HG03571 (cell line): ENCODE measurements around the gene CTBP1.
A peak's percentile ranks its signal among the peaks of the same experiment; 100 is the strongest.

ENCODE experiments used
- ATAC-seq: cut with Tn5 transposase; IDR thresholded peaks from one replicate; pipeline ENCODE4 v1.9.1; 2021; ENCODE audit not compliant: unreplicated experiment

The CTBP1 gene

GRCh38 chr4:1250921-1251772 is 2.2 kb upstream of the CTBP1 start:
- ATAC-seq = no peak

GRCh38 chr4:1250527-1250812 is 1.5 kb upstream of the CTBP1 start:
- ATAC-seq = no peak

- peak; percentile 15 for ATAC-seq
Observed at GRCh38 chr4:1249731-1250526, 999 bp upstream of the CTBP1 start.

GRCh38 chr4:1249148-1249730 is 309 bp upstream of the CTBP1 start:
- ATAC-seq = peak; percentile 51

DNA sequence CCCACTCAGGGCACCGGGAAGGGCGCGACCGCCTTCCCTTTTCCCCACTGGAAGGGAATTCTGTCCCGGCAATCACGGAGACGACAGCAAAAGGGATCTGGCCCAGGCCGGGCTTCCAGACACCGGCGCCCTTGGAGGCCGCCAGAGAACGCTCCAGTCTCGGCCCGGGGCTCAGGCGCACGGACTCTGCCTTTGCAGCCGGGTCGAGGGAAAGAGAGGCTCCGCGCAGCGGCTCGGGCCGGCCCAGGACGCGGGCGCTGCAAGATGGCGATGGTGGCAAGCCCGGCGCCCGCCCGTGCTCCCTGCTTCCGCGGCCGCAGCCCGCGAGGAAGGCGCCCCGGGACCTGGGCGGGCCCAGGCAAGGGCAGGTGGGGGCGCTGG is 1.1 kb downstream of the CTBP1 start:
- ATAC-seq = peak; percentile 16

GRCh38 chr4:1246901-1247863 is 1.7 kb downstream of the CTBP1 start:
- no peak for ATAC-seq

GRCh38 chr4:1246111-1246881 is 2.6 kb downstream of the CTBP1 start:
- ATAC-seq = no peak

DNA sequence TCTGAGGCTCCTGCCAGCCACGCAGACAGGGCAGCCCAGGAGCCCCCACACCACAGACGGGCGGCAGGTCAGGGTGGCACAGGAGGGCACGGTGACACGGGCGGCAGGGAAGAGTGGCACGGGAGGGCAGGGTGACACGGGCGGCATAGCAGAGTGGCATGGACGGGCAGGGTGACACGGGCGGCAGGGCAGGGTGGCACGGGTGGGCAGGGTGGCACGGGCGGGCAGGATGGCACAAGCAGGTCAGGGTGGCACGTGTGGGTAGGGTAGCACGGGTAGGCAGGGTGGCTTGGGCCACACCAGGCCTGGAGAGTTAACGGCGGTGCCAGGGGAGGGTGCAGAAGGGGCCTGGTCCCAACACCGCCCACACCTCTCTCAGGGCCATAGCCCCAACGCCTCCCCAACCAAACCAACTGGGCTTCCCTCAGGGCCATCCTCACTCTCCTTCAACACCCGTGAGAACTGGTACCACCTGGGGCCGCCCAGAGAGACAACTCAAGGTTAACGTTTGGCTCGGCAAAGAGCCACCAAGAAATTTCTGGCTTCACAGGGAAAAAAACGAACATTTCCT is 3.4 kb downstream of the CTBP1 start:
- no peak for ATAC-seq

DNA sequence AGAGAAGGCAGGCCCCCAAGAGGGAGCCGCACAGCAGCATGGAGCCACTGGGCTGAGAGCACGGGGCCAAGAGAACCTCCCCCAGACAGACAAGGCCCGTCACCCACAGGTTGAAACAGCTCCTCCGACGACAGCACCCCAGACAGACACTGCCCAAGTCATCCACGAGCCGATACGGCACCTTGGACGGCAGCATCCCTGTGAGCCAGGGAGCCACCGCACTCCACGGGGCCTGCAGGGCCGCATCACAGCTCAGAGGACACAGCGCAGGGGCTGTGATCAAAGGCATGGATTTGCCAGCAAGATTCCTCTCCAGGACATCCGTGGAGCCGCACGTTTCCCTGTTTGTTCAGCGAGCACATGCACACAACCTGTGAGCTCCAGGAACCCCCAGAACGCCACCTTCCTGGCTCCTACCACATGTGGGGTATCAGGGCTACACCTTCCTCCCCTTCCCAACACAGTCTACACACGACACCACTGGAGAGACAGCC is 3.9 kb downstream of the CTBP1 start:
- ATAC-seq = no peak

- ATAC-seq = no peak
Observed at GRCh38 chr4:1244081-1244977, 4.6 kb downstream of the CTBP1 start.

DNA sequence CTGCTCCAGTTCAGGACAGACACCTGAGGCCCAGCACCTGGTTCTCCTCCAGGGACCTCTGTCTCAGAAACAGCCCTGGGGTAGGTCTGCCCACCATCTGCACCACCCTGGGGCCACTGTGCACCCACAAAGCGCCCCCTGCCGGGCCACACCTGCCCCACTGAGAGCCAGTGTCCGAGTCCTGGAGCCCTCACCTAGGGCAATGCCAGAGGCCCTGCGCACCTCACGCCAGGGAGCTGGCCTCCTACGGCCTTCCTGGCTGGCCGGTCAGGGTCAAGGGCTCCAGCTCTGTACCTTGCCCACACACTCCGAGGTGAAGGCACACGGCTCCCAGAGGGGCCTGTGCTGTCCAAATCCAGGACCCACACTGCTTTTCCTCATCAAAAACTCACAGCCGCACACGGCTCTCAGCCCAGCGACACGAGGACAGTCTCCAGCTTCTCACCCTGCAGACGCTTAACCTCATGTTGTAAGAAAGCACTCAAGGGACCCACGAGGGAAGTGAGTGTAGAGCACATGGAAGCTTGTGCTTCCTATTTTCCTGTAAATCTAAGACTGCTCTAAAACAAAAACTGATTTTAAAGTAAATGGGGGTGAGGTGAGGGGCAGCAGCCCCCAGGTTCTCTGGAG is 5.4 kb downstream of the CTBP1 start:
- no peak for ATAC-seq

GRCh38 chr4:1242506-1243450 is 6.2 kb downstream of the CTBP1 start:
- ATAC-seq = no peak

DNA sequence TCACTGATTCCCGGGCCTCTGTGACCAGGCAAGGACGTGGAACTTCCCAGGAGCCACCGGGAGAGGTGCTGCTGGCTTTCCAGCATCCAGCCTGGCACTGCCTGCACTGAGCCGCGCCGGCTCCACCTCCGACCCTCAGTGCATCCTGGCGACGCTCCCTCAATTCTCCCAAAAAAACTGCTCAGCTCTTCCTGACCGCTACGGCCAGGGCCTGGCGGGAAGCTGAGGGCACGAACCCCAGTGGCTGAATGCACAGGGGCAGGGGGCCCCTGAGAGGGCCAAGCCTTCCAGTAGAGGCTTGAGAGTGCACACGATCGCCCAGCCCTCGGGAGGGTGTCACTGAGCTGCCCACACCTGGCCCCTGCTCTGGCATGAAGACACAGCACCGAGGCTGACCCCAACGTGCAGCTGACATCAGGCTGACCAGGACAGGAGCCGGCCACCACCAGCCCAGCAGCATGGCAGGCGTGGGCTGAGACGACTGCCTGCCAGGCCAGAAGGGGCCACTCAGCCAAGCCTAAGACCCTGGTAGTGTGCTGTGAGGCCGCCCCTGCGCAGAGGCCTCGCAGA is 6.9 kb downstream of the CTBP1 start:
- ATAC-seq = no peak

- ATAC-seq = no peak
Observed at GRCh38 chr4:1241466-1241935, 7.4 kb downstream of the CTBP1 start.

DNA sequence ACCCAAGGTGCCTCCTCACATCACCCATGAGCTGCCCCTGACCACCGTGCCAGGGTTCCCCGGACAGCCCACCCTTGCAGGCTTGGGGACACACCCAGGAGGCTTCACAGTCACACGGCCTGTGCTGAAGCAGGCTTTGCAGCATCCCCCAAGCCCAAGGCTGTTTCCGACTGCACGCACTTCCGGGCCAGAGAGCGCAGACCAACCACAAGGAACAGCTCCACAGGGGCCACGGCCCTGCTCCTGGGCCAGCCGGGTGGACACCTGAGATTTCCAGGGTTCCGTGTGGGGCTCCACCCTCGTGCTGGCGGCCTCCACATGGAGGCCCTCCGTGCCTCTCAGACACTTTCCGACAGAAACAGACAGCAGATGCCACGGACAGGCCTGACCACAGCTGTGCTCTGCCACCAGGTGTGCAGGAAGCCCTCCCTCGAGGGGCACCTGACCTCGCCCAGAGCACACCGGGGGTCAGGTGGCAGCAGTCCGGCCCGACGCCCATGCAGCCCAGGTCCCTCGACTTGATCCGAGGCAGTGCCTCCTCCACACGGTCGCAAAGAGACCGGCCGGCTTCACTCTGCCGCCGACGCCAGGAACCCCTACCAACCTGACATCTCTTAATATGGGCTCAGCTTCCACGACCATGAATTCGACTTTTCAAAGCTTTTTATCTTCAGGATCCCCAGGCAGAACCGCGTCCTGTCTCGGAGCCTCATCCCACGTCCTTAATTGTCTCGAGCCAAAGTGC is 8.0 kb downstream of the CTBP1 start:
- ATAC-seq = no peak

DNA sequence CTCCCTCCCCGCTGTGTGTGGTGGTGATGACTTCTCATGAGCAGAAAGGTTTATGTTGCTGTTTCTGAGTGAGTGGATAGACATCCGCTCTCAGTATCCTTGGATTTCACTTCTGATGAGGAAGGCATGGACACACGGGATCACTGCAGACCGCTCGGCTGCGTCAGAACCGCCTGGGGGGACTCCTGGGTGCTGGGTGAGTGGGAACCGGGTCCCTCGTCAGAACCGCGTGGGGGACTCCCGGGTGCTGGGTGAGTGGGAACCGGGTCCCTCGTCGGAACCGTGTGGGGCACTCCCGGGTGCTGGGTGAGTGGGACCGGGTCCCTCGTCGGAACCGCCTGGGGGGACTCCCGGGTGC is 9.0 kb downstream of the CTBP1 start:
- no peak for ATAC-seq
